ENCODE results near the gene CFAP61.
A peak's percentile ranks its signal among the peaks of the same experiment; 100 is the strongest.
"Not testable (repeated sequence)": the region's sequence is repeated elsewhere in the genome, so short reads cannot be mapped to it uniquely, and the experiment has no call there.

Gene CFAP61

DNA sequence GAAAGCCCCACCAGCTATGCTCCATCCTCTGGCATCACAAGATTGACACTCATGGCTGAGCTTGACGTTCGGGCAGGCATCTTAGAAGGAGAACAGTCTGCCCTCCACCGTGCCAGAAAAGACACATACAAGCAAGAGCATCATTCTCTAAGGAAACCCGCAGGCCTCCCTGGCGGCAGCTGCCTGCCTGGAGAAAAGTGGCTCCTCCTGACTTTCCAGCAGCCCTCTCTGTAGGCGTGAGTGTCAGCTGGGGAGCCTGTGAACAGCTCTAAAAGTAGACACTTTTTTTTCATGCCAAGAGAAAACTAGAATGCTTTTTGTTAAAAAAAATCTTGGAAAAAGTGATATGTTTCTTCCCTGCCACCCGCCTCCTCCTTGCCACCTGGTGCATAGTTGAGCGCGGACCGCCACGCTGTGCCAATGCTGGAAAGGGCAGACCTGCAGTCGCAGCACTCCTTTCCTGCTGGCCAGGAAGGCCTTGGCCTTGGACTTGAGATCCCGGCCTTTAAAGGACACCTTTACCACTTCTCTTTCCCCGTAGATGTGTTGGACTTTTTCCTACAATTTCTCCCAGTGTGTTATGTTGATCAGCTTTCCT is 285.9 kb downstream of the CFAP61 start:
- DNase-seq: no peak

GRCh38 chr20:20340443-20340842 is 288.1 kb downstream of the CFAP61 start:
- DNase-seq: no peak

DNA sequence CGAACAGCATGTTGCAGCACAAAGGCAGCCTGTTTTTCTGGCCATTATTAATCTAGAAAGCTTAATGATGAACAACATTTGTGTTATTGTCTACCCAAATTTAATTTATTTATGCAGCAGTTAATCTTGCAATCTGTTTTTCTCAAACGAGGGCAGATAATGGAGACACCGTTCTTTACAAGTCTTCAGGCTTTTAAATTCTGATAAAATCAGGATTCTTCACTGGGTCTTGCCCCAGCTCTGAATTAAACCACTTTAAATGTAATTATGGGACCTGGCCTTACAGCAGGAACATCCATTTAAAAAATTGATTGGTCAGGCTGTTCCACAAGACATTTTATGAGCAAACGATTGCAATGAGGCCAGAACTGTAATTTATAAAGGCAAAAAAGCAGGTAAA is 289.0 kb downstream of the CFAP61 start:
- no peak for DNase-seq

DNA sequence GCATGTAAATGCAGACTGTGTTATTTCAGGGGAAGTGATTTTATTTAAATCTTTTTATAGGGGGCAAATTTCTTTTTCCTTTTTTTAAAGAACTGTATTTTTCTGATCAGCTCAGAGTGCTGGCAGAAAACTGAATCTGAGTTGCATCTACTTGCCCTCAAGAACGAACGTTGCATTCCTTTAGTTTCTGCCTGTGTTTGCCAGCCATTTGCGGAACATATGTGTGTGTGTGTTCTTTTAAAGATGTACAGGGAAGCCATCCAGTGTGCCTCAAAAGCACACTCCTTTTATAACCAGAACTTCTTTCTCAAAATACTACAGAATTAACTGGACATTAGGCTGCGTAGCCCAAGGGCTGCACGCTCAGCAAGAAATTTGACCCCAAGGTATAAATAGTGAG is 289.7 kb downstream of the CFAP61 start:
- no peak for DNase-seq

GRCh38 chr20:20343932-20344331 is 291.6 kb downstream of the CFAP61 start:
- DNase-seq: no peak

DNA sequence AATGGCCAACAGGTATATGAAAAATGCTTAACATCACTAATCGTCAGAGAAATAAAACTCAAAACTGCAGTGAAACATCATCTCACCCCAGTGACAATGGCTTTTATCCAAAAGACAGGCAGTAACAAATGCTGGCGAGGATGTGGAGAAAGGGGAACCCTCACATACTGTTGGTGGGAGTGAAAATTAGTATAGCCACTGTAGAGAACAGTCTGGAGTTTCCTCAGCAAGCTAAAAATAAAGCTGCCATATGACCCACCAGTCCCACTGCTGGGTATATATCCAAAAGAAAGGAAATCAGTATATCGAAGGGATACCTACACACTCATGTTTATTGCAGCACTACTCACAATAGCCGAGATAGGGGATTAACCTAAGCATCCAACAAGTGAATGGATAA is 292.1 kb downstream of the CFAP61 start:
- no peak for DNase-seq

DNA sequence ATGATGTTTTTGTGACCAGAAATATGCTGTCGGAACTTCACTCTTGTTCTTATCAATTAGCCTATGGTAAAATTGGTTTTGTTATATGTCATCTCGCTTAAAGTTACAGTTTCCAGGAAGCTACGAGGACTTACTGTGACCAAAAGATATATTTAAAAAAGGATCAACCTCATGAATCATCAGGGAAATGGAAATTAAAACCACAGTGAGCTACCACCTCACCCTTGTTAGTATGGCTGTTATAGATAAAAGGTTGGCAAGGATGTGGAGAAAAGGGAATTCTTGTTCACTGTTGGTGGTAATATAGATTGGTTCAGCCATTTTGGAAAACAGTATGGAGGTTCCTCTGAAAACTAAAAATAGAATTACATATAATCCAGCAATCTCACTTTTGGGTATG is 301.2 kb downstream of the CFAP61 start:
- no peak for DNase-seq

GRCh38 chr20:20355503-20355902 is 303.2 kb downstream of the CFAP61 start:
- not testable (repeated sequence) for DNase-seq

GRCh38 chr20:20358801-20359200 is 306.5 kb downstream of the CFAP61 start:
- DNase-seq: no peak

DNA sequence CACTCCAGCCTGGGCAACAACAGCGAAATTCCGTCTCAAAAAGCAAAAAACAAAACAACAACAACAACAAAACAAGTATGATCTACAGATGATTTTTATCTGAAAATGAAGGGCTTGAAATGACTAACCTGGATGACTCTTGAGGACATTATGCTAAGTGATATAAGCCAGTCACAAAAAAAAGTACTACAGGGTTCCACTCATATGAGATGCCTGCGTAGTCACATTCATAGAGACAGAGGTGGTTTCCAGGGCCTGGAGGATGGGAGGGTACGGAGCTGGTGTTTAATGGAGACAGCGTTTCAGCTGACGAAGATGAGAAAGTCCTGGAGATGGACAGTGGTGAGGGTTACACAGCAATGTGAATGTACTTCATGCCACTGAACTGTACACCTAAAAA is 307.3 kb downstream of the CFAP61 start:
- DNase-seq: no peak

DNA sequence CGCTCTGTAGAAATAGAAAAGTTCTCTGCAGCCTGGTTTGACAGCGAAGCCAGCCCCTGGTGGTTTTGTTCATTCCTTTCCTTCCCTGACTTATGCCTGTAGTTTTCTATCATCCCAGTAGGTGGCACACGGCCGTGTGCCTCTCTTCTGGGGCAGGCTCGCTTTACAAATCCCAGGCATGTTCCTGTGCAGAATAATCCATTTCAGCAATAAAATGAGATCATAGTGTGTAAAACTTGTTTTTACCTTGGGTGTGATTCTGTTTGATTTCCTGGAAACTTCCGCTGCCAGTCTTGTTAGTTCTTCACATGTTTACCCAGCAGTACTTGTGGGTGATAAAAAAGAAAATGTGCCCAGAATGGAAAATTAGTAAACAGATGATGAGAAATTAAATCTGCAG is 308.1 kb downstream of the CFAP61 start:
- DNase-seq: peak; percentile 61

DNA sequence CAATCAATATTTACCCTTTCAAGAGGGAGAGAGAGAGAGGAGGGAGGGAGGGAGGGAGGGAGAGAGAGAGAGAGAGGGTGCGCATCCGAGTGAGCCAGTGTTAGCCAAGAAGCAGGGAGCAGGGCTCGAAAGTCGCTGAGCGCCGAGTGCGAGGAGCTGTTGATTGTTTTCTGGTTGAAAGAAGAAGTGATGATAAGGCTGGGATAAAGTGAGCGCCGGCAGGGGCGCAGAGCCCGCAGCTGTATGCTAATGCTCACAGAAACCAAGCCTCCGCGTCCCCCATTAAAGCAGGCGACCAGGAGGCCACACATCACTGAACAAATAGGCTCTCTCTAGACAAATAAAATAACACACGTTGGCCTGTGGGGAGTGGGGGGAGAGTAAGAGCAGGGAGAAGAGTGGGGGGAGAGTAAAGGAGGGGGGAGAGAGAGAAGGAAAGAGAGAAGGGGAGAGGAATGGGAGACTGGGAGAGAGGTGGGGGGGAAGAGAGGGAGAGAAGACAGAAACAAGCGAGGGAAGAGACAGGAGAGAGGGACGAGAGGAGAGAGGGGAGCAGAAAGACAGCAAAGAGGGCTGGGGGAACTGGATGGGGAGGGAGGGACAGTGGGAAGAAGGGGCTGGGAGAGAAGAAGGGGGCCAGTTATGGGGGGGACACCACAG is 310.6 kb downstream of the CFAP61 start:
- no peak for DNase-seq

- DNase-seq: no peak
These were observed 311.1 kb downstream of the CFAP61 start for GRCh38 chr20:20363434-20363798.

DNA sequence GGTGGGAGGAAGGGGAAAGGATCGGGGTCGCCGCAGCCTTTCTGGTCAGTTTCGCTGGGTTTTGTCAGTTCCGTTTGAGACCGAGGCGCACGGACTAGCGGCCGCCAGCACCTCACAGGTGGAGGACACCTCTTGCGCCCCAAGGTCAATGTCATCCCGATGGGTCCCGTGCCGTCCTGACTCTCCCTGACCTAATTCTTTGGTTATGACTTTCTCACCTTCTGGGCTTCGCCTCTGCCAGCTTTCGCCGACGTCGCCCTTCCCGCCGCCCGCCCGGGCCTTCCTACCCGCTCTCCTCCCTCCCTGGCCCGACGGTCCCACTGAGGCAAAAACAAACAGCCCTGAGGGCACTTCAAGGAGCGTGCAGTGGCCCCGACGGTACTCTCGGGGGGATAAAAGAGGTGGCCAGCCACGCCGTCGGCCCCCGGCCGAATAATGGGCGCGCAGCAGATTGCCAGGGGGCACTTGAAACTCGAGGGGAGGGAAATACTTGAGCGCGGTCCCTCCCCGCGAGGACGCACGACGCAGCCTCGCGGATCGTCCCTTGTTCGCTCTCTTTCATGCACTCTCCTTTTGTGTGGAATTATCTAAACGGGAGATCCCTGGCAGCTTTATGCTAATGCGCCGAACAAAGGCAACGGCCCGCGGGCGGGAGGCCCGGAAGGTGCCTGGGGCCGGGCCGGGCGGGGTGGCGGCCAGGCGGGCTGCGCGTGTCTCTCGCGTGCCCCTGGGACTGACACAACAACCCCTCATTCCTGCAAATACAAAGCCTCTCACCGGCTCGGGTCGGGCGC is 311.7 kb downstream of the CFAP61 start:
- no peak for DNase-seq

GRCh38 chr20:20364593-20365479 is 312.5 kb downstream of the CFAP61 start:
- no peak for DNase-seq

DNA sequence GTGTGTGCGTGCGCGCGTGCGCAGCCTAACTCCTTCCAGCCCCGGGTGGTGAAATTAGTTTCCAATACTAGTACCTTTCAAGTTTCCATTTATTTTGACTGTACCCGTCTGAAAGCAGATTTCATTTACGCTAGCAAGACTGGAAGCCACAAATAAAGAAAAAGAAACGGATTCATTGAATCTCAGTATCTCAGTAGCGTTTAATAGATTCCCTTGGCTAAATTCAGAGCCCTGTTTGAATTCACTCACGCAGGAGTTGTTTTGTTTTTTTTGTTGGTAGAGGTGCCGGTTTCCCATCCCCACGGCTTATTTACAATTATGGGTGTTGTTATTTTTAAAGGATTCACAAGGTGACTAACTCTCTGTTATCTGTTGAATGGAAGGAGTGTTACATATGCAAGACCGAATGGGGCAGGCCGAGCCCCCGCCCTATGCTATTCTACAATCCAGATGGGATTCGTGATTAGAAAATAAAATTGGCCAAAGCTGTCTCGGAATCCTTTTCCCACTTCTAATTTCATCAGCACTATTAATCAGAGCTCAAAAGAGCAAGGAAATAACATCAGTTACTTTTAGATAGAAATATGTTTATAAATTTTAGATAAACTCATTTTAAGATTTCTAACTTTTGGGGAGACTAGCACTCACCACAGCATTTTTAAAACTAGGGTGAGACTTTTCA is 313.3 kb downstream of the CFAP61 start:
- no peak for DNase-seq

GRCh38 chr20:20366551-20366875 is 314.2 kb downstream of the CFAP61 start:
- no peak for DNase-seq

- no peak for DNase-seq
These were observed 314.7 kb downstream of the CFAP61 start for GRCh38 chr20:20366876-20367574.

DNA sequence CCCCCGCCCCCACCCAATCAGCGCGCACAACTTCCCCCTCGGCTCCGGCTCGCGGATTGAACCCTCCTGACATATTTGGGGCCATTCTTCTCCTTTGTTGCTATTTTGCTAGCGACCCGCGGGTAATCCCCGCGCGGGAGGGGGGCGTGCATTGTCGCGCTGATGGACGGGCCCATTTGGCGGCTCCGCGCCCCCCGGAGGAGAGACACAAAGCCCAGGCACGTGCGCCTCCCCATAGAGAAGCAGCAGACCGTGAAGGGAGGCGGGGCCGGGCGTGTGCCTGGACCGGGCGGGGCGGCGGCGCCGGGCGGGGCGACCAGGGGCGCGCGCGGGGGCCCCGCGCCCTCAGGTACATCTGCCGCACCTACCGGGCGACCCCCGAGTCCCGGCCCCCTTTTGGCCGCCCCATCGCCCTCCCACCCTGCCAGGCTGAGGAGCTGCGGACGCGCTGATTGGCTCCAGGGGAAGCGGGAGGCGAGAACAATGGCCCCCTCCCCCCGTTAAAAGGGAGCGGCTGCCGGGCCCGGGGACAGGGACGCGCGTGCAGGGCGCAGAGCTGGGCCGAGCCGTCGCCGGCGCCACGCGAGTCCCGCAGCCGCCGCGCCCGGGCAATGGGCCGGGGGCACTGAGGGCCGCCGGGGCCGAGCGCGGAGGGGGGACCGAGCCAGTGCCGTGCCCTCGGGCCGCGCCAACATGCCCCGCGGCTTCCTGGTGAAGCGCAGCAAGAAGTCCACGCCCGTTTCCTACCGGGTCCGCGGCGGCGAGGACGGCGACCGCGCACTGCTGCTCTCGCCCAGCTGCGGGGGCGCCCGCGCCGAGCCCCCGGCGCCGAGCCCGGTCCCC is 315.5 kb downstream of the CFAP61 start, which contains the start of gene INSM1:
TSS of gene INSM1 (plus strand) at position 530 of the 843 bp plus-strand sequence. CDS start at position 694, 164 bp downstream.
- DNase-seq: peak; percentile 60

DNA sequence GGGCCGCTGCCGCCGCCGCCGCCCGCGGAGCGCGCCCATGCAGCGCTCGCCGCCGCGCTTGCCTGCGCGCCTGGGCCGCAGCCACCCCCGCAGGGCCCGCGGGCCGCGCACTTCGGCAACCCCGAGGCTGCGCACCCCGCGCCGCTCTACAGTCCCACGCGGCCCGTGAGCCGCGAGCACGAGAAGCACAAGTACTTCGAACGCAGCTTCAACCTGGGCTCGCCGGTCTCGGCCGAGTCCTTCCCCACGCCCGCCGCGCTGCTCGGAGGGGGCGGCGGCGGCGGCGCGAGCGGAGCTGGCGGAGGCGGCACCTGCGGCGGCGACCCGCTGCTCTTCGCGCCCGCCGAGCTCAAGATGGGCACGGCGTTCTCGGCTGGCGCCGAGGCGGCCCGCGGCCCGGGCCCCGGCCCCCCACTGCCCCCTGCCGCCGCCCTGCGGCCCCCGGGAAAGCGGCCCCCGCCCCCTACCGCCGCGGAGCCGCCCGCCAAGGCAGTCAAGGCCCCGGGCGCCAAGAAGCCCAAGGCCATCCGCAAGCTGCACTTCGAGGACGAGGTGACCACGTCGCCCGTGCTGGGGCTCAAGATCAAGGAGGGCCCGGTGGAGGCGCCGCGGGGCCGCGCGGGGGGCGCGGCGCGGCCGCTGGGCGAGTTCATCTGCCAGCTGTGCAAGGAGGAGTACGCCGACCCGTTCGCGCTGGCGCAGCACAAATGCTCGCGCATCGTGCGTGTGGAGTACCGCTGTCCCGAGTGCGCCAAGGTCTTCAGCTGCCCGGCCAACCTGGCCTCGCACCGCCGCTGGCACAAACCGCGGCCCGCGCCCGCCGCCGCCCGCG is 316.3 kb downstream of the CFAP61 start:
- no peak for DNase-seq

Measured in DMS 273 treated with DMSO at 0.1 percent for 48 hours (cell line).